Caco-2 (cell line): ENCODE results near the gene PBRM1. TPM values are rescaled to one million over a fixed set of nuclear protein-coding genes. Genes with fewer than 3 reads are reported as not detected.
A peak's percentile ranks its signal among the peaks of the same experiment; 100 is the strongest.

Experiments used
- BruUV-seq: library from RNA; stranded (reverse); fragments of 400-500 nt; replicated peaks from 2 replicates; lab custom pipeline; 2021; lab: Mats Ljungman, UMichigan
- CTCF ChIA-PET: fragments of 300-600 bp; sonication (Branson Sonifier 250); formaldehyde crosslinking; loops from one replicate; lab custom pipeline; 2022; ENCODE audit warnings: antibody characterized with exemption; lab: Charles Lee
- POLR2A ChIA-PET: fragments of 300-600 bp; sonication (Branson Sonifier 250); formaldehyde crosslinking; loops from one replicate; lab custom pipeline; 2022; ENCODE audit warnings: antibody characterized with exemption; lab: Charles Lee
- DNase-seq, 2 experiments: peaks; one replicate each; pipeline versions ENCODE4 v3.0.0 to v3.0.0-alpha.2; 2020 to 2022
- H3K27me3 ChIP-seq: replicated peaks from 2 replicates; pipeline ENCODE4 v1.6.0; 2011; ENCODE audit warnings: low read length; ENCODE audit not compliant: control insufficient read depth, insufficient read depth
- H3K36me3 ChIP-seq: 2 replicates; pipeline ENCODE4 v1.5.1; 2011; ENCODE audit warnings: low read length; ENCODE audit not compliant: control insufficient read depth, insufficient read depth
- H3K4me1 ChIP-seq: fragments of 250-450 bp; sonication (Bioruptor Pico); 2 replicates; pipeline ENCODE4 v1.5.1; 2020; ENCODE audit warnings: mild to moderate bottlenecking
- H3K4me3 ChIP-seq: 2 replicates; pipeline ENCODE4 v1.5.1; 2011; ENCODE audit warnings: low read depth, mild to moderate bottlenecking, control low read depth, low read length
- H3K9me3 ChIP-seq: fragments of 250-450 bp; sonication (Bioruptor Pico); 2 replicates; pipeline ENCODE4 v1.5.1; 2020; ENCODE audit warnings: mild to moderate bottlenecking, moderate library complexity
- H3K27ac Mint-ChIP-seq: one replicate; pipeline ENCODE4 v1.8.0; 2022; ENCODE audit warnings: mixed read lengths; ENCODE audit not compliant: unreplicated experiment
- H3K27me3 Mint-ChIP-seq: one replicate; pipeline ENCODE4 v1.8.0; 2022; ENCODE audit warnings: mixed read lengths; ENCODE audit not compliant: insufficient read depth, unreplicated experiment
- H3K36me3 Mint-ChIP-seq: one replicate; pipeline ENCODE4 v1.8.0; 2022; ENCODE audit warnings: mild to moderate bottlenecking, mixed read lengths; ENCODE audit not compliant: insufficient read depth, unreplicated experiment
- H3K4me1 Mint-ChIP-seq: one replicate; pipeline ENCODE4 v1.8.0; 2022; ENCODE audit warnings: low read depth, mixed read lengths; ENCODE audit not compliant: unreplicated experiment
- H3K4me3 Mint-ChIP-seq: one replicate; pipeline ENCODE4 v1.8.0; 2022; ENCODE audit warnings: mild to moderate bottlenecking, moderate library complexity, mixed read lengths; ENCODE audit not compliant: unreplicated experiment
- H3K9me3 Mint-ChIP-seq: one replicate; pipeline ENCODE4 v1.8.0; 2022; ENCODE audit warnings: mixed read lengths; ENCODE audit not compliant: unreplicated experiment
- intact Hi-C: fragments of 100-400 bp; cut with micrococcal nuclease; formaldehyde crosslinking; loops from one replicate; pipeline ENCODE4 v1.10.0; 2022; ENCODE audit not compliant: unreplicated experiment
- total RNA-seq: library from RNA; stranded (reverse); gene quantifications from 2 replicates; pipeline ENCODE4 v1.2.3, GENCODE V29; 2022
- TF ChIP-seq, protein P1 (sequence below), 2 experiments: fragments of 200-600 bp in 1 of 2; IDR thresholded peaks; 1 replicate in 1 of 2; 2 replicates in 1 of 2; pipeline versions ENCODE4 v1.5.1 to v1.8.0; 2011 to 2022; ENCODE audit warnings: antibody characterized with exemption in 1 of 2, control low read depth in 1 of 2, inconsistent platforms in 1 of 2, low read depth in 1 of 2, low read length in 1 of 2, mild to moderate bottlenecking in 1 of 2, moderate library complexity in 1 of 2; ENCODE audit not compliant: insufficient read depth in 1 of 2, severe bottlenecking in 1 of 2, unreplicated experiment in 1 of 2

PBRM1 gene
- total RNA-seq, 1 experiment from 2014 or later, result 50.7 TPM

DNA sequence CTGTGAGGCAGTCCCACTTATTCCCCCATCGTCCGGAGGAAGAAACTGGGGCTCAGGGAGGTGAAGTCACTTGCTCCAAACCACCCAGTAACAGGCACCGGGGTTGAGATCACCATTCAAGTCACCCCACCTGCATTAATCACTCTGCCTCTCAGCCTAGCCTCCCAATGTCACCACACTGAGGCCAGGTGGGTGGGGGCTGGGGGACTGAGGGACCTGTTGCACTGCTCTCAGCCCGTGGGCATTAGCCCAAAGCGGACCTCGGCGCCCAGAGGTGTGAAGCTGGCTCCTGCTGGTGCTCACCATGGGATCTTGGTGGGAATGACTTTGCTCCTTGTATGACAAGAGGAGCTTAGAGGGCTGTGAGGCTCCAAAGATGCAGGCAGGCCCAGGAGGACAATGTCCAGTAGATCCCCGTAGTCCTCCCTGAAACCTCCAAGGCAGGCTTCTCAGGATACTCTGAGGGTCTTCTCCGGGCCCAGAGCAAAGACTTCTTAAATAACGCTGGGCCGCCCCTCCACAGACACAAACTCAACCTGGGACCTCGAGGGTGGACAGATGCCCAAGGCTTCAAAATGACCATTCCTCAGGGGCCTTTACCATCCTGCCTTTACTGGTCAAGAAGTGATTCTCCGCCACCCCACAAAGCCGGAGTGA is 153.7 kb downstream of the PBRM1 start:
- Histone ChIP-seq H3K36me3 (peaks cover 3% of the 10 kb centered on the region), H3K4me1 (peaks cover 24% of the 10 kb centered on the region; the same call in 1 of the 2 replicates), H3K9me3 (no peaks in the 10 kb centered on the region), H3K27me3 (no peaks in the 10 kb centered on the region), H3K4me3 (peak overlapping the region; percentile 95)
- TF ChIP-seq, protein P1, sequence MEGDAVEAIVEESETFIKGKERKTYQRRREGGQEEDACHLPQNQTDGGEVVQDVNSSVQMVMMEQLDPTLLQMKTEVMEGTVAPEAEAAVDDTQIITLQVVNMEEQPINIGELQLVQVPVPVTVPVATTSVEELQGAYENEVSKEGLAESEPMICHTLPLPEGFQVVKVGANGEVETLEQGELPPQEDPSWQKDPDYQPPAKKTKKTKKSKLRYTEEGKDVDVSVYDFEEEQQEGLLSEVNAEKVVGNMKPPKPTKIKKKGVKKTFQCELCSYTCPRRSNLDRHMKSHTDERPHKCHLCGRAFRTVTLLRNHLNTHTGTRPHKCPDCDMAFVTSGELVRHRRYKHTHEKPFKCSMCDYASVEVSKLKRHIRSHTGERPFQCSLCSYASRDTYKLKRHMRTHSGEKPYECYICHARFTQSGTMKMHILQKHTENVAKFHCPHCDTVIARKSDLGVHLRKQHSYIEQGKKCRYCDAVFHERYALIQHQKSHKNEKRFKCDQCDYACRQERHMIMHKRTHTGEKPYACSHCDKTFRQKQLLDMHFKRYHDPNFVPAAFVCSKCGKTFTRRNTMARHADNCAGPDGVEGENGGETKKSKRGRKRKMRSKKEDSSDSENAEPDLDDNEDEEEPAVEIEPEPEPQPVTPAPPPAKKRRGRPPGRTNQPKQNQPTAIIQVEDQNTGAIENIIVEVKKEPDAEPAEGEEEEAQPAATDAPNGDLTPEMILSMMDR (IDR thresholded peaks at IDR 0.05; ENCODE audit: insufficient read depth in 1 of 2, low read depth in 1 of 2, low read length in 1 of 2, severe bottlenecking in 1 of 2, unreplicated experiment in 1 of 2), result no peak
- peaks cover 12% of the 10 kb centered on the region for H3K4me1 Mint-ChIP-seq
- intact Hi-C loops, result loop anchor here (10.0 kb wide), 3 partner anchors 77 to 513 kb away; partner anchors contain the start of genes GNL3, NISCH, PBRM1 and SFMBT1
- BruUV-seq, result TSS peak; percentile 28
- H3K27ac Mint-ChIP-seq, result no peak overlapping the region
- H3K36me3 Mint-ChIP-seq, result peaks cover 53% of the 10 kb centered on the region
- POLR2A ChIA-PET, result no interaction called here
- no peaks in the 10 kb centered on the region for H3K9me3 Mint-ChIP-seq
- CTCF ChIA-PET, result no interaction called here
- no peak for DNase-seq
- H3K27me3 Mint-ChIP-seq, result no peaks in the 10 kb centered on the region
- peak overlapping the region; percentile 77 for H3K4me3 Mint-ChIP-seq

DNA sequence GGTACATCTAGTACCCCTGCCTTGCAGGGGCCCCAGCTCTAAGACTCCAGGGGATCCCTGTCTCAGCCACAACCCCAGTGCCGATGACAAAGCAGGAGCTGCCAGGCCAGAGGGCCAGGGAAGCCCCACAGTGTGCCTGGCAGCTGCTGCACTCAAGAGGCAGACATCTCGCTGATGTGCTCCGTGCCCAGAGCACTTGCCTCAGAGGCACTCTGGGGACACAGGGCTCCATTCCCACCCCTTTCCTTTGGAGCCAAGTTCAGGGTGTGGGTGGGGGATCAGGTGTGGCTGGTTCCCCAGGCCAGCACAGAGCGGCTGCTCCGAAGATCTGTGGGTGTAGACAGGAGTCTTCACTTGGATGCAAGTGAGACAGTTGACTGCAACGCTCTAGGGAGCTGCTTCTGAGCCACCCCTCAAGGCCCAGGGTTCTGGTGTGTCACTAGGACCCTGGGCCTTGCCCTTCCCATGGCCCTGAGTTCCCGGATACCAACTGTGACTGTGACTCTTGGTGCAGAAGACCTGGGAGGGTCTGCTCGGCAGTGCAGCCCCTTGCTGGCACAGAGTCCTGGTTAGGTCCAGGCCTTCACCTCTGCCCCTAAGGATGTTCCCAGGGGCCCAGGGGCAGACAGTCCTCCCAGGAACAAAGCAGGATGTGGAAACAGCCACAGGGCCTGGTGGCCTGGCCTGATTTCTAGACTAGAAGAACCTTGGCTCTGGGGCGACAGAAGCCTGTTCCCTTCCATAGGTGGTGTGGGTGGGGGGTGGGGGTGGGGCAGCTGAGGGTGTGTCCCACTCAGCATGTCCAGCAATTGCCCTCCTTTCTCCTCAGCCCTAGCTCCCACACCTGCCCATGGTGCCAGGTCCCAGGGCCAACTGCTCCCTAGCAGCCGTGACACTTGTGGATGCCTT is 154.5 kb downstream of the PBRM1 start:
- Histone ChIP-seq H3K4me1 (peaks cover 27% of the 10 kb centered on the region), H3K27me3 (no peaks in the 10 kb centered on the region), H3K36me3 (peaks cover 5% of the 10 kb centered on the region), H3K9me3 (no peaks in the 10 kb centered on the region), H3K4me3 (no peak overlapping the region)
- H3K9me3 Mint-ChIP-seq, result no peaks in the 10 kb centered on the region
- TF ChIP-seq, protein P1 (IDR thresholded peaks at IDR 0.05; ENCODE audit: insufficient read depth in 1 of 2, low read depth in 1 of 2, low read length in 1 of 2, severe bottlenecking in 1 of 2, unreplicated experiment in 1 of 2), result no peak
- no peaks in the 10 kb centered on the region for H3K27me3 Mint-ChIP-seq
- no peak overlapping the region for H3K4me3 Mint-ChIP-seq
- H3K27ac Mint-ChIP-seq, result no peak overlapping the region
- CTCF ChIA-PET, result no interaction called here
- H3K36me3 Mint-ChIP-seq, result peaks cover 51% of the 10 kb centered on the region
- intact Hi-C loops, result loop anchor here (10.0 kb wide), 3 partner anchors 76 to 514 kb away; partner anchors contain the start of genes GNL3, NISCH, PBRM1 and SFMBT1
- peaks cover 12% of the 10 kb centered on the region for H3K4me1 Mint-ChIP-seq
- no TSS peak for BruUV-seq
- no peak for DNase-seq
- POLR2A ChIA-PET, result no interaction called here
